SK-N-SH (cell line): Measurements from ENCODE around the gene HOXB9. TPM values are rescaled to one million over a fixed set of nuclear protein-coding genes. Genes with fewer than 3 reads are reported as not detected.

Experiments used
- CTCF ChIA-PET: fragments of 300-600, 350-600 bp; formaldehyde crosslinking; extraction: SDS; loops from one replicate; lab custom pipeline; 2021; lab: Yijun Ruan, JAX
- POLR2A ChIA-PET: fragments of 350-600 bp; sonication (Branson Sonifier 250); formaldehyde crosslinking; extraction: SDS; loops from one replicate; lab custom pipeline; 2020; ENCODE audit warnings: antibody characterized with exemption, inconsistent platforms; lab: Yijun Ruan, JAX
- DNase-seq: peaks from one replicate; pipeline ENCODE4 v3.0.0; 2012
- H2AFZ ChIP-seq: fragments of 200-600 bp; sonication (generic); 2 replicates; pipeline ENCODE4 v1.8.1; 2016; ENCODE audit warnings: antibody characterized with exemption, mild to moderate bottlenecking, low read depth
- H3F3A ChIP-seq: fragments of 200-600 bp; sonication (generic); replicated peaks from 2 replicates; pipeline ENCODE3; 2016; ENCODE audit warnings: antibody characterized with exemption, mild to moderate bottlenecking; ENCODE audit not compliant: insufficient read depth
- H3K27ac ChIP-seq, 2 experiments: fragments of 200-500 bp in 1 of 2; fragments of 200-600 bp in 1 of 2; sonication (Bioruptor generic) in 1 of 2; sonication (generic), shearing (Covaris generic) in 1 of 2; 2 replicates each; pipeline versions ENCODE4 v1.5.1 to v1.6.1; 2014 to 2016; ENCODE audit warnings: low read depth in 2 of 2, inconsistent platforms in 1 of 2, low read length in 1 of 2, mild to moderate bottlenecking in 1 of 2, mixed read lengths in 1 of 2
- H3K27me3 ChIP-seq: fragments of 200-600 bp; sonication (generic), shearing (Covaris generic); 2 replicates; pipeline ENCODE4 v1.6.1; 2016; ENCODE audit warnings: mixed run types; ENCODE audit not compliant: insufficient read depth
- H3K36me3 ChIP-seq, 2 experiments: fragments of 200-500 bp in 1 of 2; fragments of 200-600 bp in 1 of 2; sonication (Bioruptor generic) in 1 of 2; sonication (generic) in 1 of 2; replicated peaks in 1 of 2; 2 replicates each; pipeline versions ENCODE3 to v1.5.1; 2014 to 2016; ENCODE audit warnings: low read length in 1 of 2, mild to moderate bottlenecking in 1 of 2; ENCODE audit not compliant: insufficient read depth in 2 of 2, control insufficient read depth in 1 of 2
- H3K4me1 ChIP-seq, 2 experiments: fragments of 200-500 bp in 1 of 2; fragments of 200-600 bp in 1 of 2; sonication (Bioruptor generic) in 1 of 2; sonication (generic), shearing (Covaris generic) in 1 of 2; 2 replicates each; pipeline versions ENCODE4 v1.5.1 to v1.6.1; 2014 to 2016; ENCODE audit warnings: low read depth in 1 of 2, low read length in 1 of 2, mixed run types in 1 of 2; ENCODE audit not compliant: insufficient read depth in 2 of 2, control insufficient read depth in 1 of 2
- H3K4me2 ChIP-seq: fragments of 200-600 bp; sonication (generic), shearing (Covaris generic); 2 replicates; pipeline ENCODE4 v1.6.1; 2017; ENCODE audit warnings: mixed run types
- H3K4me3 ChIP-seq, 2 experiments: fragments of 200-500 bp in 1 of 2; fragments of 200-600 bp in 1 of 2; sonication (Bioruptor generic) in 1 of 2; sonication (generic), shearing (Covaris generic) in 1 of 2; 2 replicates each; pipeline versions ENCODE4 v1.5.1 to v1.8.1; 2014 to 2016; ENCODE audit warnings: low read depth in 2 of 2, inconsistent platforms in 1 of 2, low read length in 1 of 2, mild to moderate bottlenecking in 1 of 2, mixed read lengths in 1 of 2, moderate library complexity in 1 of 2
- H3K79me2 ChIP-seq: fragments of 200-600 bp; sonication (generic); 2 replicates; pipeline ENCODE4 v1.8.1; 2017; ENCODE audit warnings: mild to moderate bottlenecking; ENCODE audit not compliant: insufficient read depth
- H3K9ac ChIP-seq: fragments of 200-600 bp; sonication (generic); 2 replicates; pipeline ENCODE4 v1.6.1; 2017; ENCODE audit warnings: mixed run types
- H3K9me2 ChIP-seq: fragments of 200-600 bp; sonication (generic); 2 replicates; pipeline ENCODE4 v1.6.1; 2017; ENCODE audit warnings: mixed run types
- H3K9me3 ChIP-seq: fragments of 200-600 bp; sonication (generic); 2 replicates; pipeline ENCODE4 v1.6.1; 2017; ENCODE audit warnings: mixed run types, mild to moderate bottlenecking, moderate library complexity
- H4K20me1 ChIP-seq: fragments of 200-600 bp; sonication (generic); 2 replicates; pipeline ENCODE4 v1.6.1; 2017; ENCODE audit warnings: mild to moderate bottlenecking, mixed run types; ENCODE audit not compliant: insufficient read depth
- ELF1 ChIP-seq: IDR thresholded peaks from 2 replicates; pipeline ENCODE4 v1.4.0; 2012
- EP300 ChIP-seq, 2 experiments: IDR thresholded peaks; 2 replicates each; pipeline versions ENCODE4 v1.4.0 to v1.6.1; 2012; ENCODE audit warnings: borderline replicate concordance in 1 of 2, low read depth in 1 of 2, low read length in 1 of 2
- FOSL2 ChIP-seq: IDR thresholded peaks from 2 replicates; pipeline ENCODE4 v1.4.0; 2012; ENCODE audit warnings: low read depth, mild to moderate bottlenecking, moderate library complexity, borderline replicate concordance
- FOXJ3 ChIP-seq: sonication (generic); formaldehyde crosslinking; IDR thresholded peaks from 2 replicates; pipeline ENCODE4 v1.5.1; 2020; ENCODE audit warnings: mild to moderate bottlenecking, missing genetic modification reagents
- FOXM1 ChIP-seq: IDR thresholded peaks from 2 replicates; pipeline ENCODE4 v1.4.0; 2012; ENCODE audit warnings: low read depth, mild to moderate bottlenecking
- GABPA ChIP-seq: IDR thresholded peaks from 2 replicates; pipeline ENCODE4 v1.4.0; 2012; ENCODE audit warnings: low read depth, mild to moderate bottlenecking
- MEF2A ChIP-seq: IDR thresholded peaks from 2 replicates; pipeline ENCODE4 v1.4.0; 2012; ENCODE audit warnings: low read depth, borderline replicate concordance
- NRF1 ChIP-seq: IDR thresholded peaks from 2 replicates; pipeline ENCODE4 v1.6.1; 2012; ENCODE audit warnings: low read depth, mild to moderate bottlenecking, low read length
- PBX3 ChIP-seq: IDR thresholded peaks from 2 replicates; pipeline ENCODE4; 2012
- POLR2AphosphoS5 ChIP-seq: IDR thresholded peaks from 2 replicates; pipeline ENCODE4 v1.6.1; 2012; ENCODE audit warnings: low read depth, low read length
- RCOR1 ChIP-seq: fragments of 150-350 bp; IDR thresholded peaks from 2 replicates; pipeline ENCODE4 v1.6.1; 2017; ENCODE audit warnings: antibody characterized with exemption, low read length
- RFX5 ChIP-seq: IDR thresholded peaks from 2 replicates; pipeline ENCODE4 v1.6.1; 2012; ENCODE audit warnings: mild to moderate bottlenecking, improper control_type of control experiment, low read length
- RXRA ChIP-seq: IDR thresholded peaks from 2 replicates; pipeline ENCODE4 v1.4.0; 2012; ENCODE audit warnings: low read depth, mild to moderate bottlenecking, borderline replicate concordance
- SIN3A ChIP-seq: IDR thresholded peaks from 2 replicates; pipeline ENCODE4 v1.6.1; 2012; ENCODE audit warnings: low read depth, mild to moderate bottlenecking, low read length, moderate library complexity, borderline replicate concordance
- TAF1 ChIP-seq: IDR thresholded peaks from 2 replicates; pipeline ENCODE4 v1.6.1; 2012; ENCODE audit warnings: low read depth, mild to moderate bottlenecking, low read length, moderate library complexity, borderline replicate concordance
- TCF12 ChIP-seq: IDR thresholded peaks from 2 replicates; pipeline ENCODE4 v1.4.0; 2012
- TEAD4 ChIP-seq: IDR thresholded peaks from 2 replicates; pipeline ENCODE4 v1.4.0; 2012; ENCODE audit warnings: mild to moderate bottlenecking, borderline replicate concordance; ENCODE audit not compliant: insufficient read depth
- YY1 ChIP-seq: IDR thresholded peaks from 2 replicates; pipeline ENCODE4 v1.4.0; 2012; ENCODE audit warnings: low read depth, mild to moderate bottlenecking
- WGBS: methylation state at CpG from one replicate; pipeline ENCODE4 v1.1.6; 2017; ENCODE audit warnings: low lambda C conversion rate; 5-methylcytosine and 5-hydroxymethylcytosine counted together
- polyA plus RNA-seq, 3 experiments: library from polyadenylated mRNA; depleted of rRNA; stranded (reverse); fragments of >200 nt; gene quantifications; 2 replicates each; pipeline ENCODE4 v1.2.3, GENCODE V29; 2012
- TF ChIP-seq, protein P1 (sequence below): IDR thresholded peaks from 2 replicates; pipeline ENCODE4 v1.6.1; 2012; ENCODE audit warnings: mild to moderate bottlenecking, low read depth, low read length, moderate library complexity
- TF ChIP-seq, protein P2 (sequence below): fragments of 150-350 bp; IDR thresholded peaks from 2 replicates; pipeline ENCODE4 v1.6.1; 2017; ENCODE audit warnings: antibody characterized with exemption, low read length, low read depth, borderline replicate concordance
- TF ChIP-seq, protein P3 (sequence below): fragments of 150-350 bp; IDR thresholded peaks from 2 replicates; pipeline ENCODE4 v1.6.1; 2016; ENCODE audit warnings: mild to moderate bottlenecking, low read depth, low read length
- TF ChIP-seq, protein P4 (sequence below): IDR thresholded peaks from 2 replicates; pipeline ENCODE4 v1.4.0; 2012; ENCODE audit warnings: low read depth, borderline replicate concordance

Gene HOXB9
- polyA plus RNA-seq, 1 of the 3 experiments (the other 2 are of a cell fraction): not detected

DNA sequence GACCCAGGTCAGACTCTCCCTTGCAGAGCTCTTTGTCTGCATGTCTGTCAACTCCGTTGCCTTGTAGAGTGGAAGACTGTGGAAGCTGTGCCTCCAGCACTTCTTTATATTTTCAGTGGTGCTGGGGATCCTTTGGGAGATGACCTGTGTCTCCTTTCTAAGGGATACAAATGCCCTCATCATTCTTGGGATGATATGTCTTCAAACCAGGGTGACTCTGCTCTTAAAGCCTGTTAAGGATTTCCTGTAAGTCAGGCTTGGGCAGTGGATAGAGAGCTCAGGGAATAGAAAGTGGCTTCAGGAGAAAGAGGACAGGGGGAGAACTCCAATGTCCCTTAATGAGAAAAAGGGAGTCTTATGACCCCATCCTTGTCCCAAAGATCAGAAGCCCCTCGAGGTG lies 37.6 kb downstream of the HOXB9 start:
- Histone ChIP-seq H3K9me3 (no peaks in the 10 kb centered on the region), H3K4me1 (peaks cover 2 to 7% of the 10 kb centered on the region in 2 experiments; a peak in 1 of 4 replicates), H3K27ac (no peak overlapping the region), H3K9ac (no peak overlapping the region), H3F3A (no peaks in the 10 kb centered on the region), H3K79me2 (no peaks in the 10 kb centered on the region), H3K9me2 (no peaks in the 10 kb centered on the region), H4K20me1 (no peaks in the 10 kb centered on the region), H3K27me3 (peaks cover 100% of the 10 kb centered on the region), H3K4me3 (no peak overlapping the region), H3K4me2 (no peak overlapping the region), H3K36me3 (no peaks in the 10 kb centered on the region), H2AFZ (no peak overlapping the region)
- 13% methylated on average over 2 of the region's 2 CpGs for WGBS
- CTCF ChIA-PET: interaction anchor here (0.8 to 3.3 kb wide), 10 partner anchors 18 to 640 kb away, joined by 3 to 20 read pairs (median 4); partner anchors contain the start of gene CDK5RAP3
- POLR2A ChIA-PET: no interaction called here
- no peak for DNase-seq
- TF ChIP-seq NRF1: no peak
- no peak for TF ChIP-seq PBX3
- TF ChIP-seq, protein P1, sequence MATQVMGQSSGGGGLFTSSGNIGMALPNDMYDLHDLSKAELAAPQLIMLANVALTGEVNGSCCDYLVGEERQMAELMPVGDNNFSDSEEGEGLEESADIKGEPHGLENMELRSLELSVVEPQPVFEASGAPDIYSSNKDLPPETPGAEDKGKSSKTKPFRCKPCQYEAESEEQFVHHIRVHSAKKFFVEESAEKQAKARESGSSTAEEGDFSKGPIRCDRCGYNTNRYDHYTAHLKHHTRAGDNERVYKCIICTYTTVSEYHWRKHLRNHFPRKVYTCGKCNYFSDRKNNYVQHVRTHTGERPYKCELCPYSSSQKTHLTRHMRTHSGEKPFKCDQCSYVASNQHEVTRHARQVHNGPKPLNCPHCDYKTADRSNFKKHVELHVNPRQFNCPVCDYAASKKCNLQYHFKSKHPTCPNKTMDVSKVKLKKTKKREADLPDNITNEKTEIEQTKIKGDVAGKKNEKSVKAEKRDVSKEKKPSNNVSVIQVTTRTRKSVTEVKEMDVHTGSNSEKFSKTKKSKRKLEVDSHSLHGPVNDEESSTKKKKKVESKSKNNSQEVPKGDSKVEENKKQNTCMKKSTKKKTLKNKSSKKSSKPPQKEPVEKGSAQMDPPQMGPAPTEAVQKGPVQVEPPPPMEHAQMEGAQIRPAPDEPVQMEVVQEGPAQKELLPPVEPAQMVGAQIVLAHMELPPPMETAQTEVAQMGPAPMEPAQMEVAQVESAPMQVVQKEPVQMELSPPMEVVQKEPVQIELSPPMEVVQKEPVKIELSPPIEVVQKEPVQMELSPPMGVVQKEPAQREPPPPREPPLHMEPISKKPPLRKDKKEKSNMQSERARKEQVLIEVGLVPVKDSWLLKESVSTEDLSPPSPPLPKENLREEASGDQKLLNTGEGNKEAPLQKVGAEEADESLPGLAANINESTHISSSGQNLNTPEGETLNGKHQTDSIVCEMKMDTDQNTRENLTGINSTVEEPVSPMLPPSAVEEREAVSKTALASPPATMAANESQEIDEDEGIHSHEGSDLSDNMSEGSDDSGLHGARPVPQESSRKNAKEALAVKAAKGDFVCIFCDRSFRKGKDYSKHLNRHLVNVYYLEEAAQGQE: no peak
- TF ChIP-seq EP300 (IDR thresholded peaks at IDR 0.05; ENCODE audit: borderline replicate concordance in 1 of 2, low read depth in 1 of 2, low read length in 1 of 2): no peak
- no peak for TF ChIP-seq RCOR1
- TF ChIP-seq RFX5: no peak
- TF ChIP-seq FOSL2: no peak
- no peak for TF ChIP-seq GABPA

DNA sequence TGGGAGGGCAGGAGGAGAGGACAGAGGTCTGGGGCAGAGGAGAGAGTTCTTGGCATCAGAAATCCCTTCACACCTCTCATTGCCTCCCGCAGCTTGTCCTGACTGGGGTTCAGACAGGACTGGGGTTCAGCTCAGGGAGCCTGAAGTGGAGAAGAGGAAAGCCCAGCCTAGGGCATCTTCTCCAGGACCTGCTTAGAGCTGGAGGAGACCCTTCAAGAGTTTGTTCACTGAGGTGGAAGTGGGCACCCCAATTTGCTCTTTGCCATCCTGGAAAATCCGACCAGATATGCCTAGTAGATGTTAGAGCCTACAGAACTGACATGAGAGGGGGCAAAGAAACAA lies 38.1 kb downstream of the HOXB9 start:
- no peak overlapping the region for H3K9ac ChIP-seq
- H3K9me2 ChIP-seq: no peaks in the 10 kb centered on the region
- H3K4me3 ChIP-seq: no peak overlapping the region
- CTCF ChIA-PET: interaction anchor here (0.8 to 3.3 kb wide), 11 partner anchors 25 to 639 kb away, joined by 3 to 20 read pairs (median 3); partner anchors contain the start of gene CDK5RAP3
- no peaks in the 10 kb centered on the region for H3K79me2 ChIP-seq
- peaks cover 2 to 3% of the 10 kb centered on the region in 2 experiments; a peak in 1 of 4 replicates for H3K4me1 ChIP-seq
- no peak for DNase-seq
- peaks cover 100% of the 10 kb centered on the region for H3K27me3 ChIP-seq
- H3K36me3 ChIP-seq: no peaks in the 10 kb centered on the region
- H2AFZ ChIP-seq: no peak overlapping the region
- H3K4me2 ChIP-seq: no peak overlapping the region
- POLR2A ChIA-PET: no interaction called here
- H3K27ac ChIP-seq: no peak overlapping the region
- no peaks in the 10 kb centered on the region for H3K9me3 ChIP-seq
- WGBS: 16% methylated on average over 2 of the region's 2 CpGs
- no peak for TF ChIP-seq TCF12
- TF ChIP-seq, protein P2, sequence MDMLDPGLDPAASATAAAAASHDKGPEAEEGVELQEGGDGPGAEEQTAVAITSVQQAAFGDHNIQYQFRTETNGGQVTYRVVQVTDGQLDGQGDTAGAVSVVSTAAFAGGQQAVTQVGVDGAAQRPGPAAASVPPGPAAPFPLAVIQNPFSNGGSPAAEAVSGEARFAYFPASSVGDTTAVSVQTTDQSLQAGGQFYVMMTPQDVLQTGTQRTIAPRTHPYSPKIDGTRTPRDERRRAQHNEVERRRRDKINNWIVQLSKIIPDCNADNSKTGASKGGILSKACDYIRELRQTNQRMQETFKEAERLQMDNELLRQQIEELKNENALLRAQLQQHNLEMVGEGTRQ: no peak
- TF ChIP-seq POLR2AphosphoS5: no peak
- no peak for TF ChIP-seq GABPA
- no peak for TF ChIP-seq RXRA
- no peak for TF ChIP-seq FOXM1
- TF ChIP-seq, protein P3, sequence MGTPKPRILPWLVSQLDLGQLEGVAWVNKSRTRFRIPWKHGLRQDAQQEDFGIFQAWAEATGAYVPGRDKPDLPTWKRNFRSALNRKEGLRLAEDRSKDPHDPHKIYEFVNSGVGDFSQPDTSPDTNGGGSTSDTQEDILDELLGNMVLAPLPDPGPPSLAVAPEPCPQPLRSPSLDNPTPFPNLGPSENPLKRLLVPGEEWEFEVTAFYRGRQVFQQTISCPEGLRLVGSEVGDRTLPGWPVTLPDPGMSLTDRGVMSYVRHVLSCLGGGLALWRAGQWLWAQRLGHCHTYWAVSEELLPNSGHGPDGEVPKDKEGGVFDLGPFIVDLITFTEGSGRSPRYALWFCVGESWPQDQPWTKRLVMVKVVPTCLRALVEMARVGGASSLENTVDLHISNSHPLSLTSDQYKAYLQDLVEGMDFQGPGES: no peak
- TF ChIP-seq SIN3A: no peak
- TF ChIP-seq, protein P4, sequence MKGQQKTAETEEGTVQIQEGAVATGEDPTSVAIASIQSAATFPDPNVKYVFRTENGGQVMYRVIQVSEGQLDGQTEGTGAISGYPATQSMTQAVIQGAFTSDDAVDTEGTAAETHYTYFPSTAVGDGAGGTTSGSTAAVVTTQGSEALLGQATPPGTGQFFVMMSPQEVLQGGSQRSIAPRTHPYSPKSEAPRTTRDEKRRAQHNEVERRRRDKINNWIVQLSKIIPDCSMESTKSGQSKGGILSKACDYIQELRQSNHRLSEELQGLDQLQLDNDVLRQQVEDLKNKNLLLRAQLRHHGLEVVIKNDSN: no peak
- no peak for TF ChIP-seq RCOR1
- TF ChIP-seq YY1: no peak
- no peak for TF ChIP-seq MEF2A
- no peak for TF ChIP-seq ELF1
- no peak for TF ChIP-seq TAF1
- no peak for TF ChIP-seq TEAD4
- TF ChIP-seq FOSL2: no peak
- no peak for TF ChIP-seq FOXJ3 (CRISPR knock-in tag)
- no peaks in the 10 kb centered on the region for H3F3A ChIP-seq
- H4K20me1 ChIP-seq: no peaks in the 10 kb centered on the region
